Astrocyte (in vitro differentiated cells and primary cell): ENCODE data around the gene FXR2. TPM values are rescaled to one million over a fixed set of nuclear protein-coding genes. Genes with fewer than 3 reads are reported as not detected.
A peak's percentile ranks its signal among the peaks of the same experiment; 100 is the strongest.

Source experiments
- DNase-seq: peaks from one replicate; pipeline ENCODE4 v3.0.0-alpha.2; 2010; ENCODE audit warnings: low read depth
- FAIRE-seq: peaks from 2 replicates; lab custom pipeline; 2011; peaks lifted over from hg19 to GRCh38; lab: Jason Lieb, UNC
- H2AFZ ChIP-seq: 2 replicates; pipeline ENCODE4 v1.6.0; 2012; ENCODE audit warnings: low read depth, low read length, inconsistent platforms
- H3K27ac ChIP-seq: 2 replicates; pipeline ENCODE4 v1.5.1; 2011; ENCODE audit warnings: low read depth, low read length, inconsistent platforms
- H3K27me3 ChIP-seq: 2 replicates; pipeline ENCODE4 v1.6.0; 2011; ENCODE audit warnings: low read length, inconsistent platforms; ENCODE audit not compliant: insufficient read depth
- H3K36me3 ChIP-seq: 2 replicates; pipeline ENCODE4 v1.5.1; 2011; ENCODE audit warnings: low read length, inconsistent platforms; ENCODE audit not compliant: insufficient read depth
- H3K4me1 ChIP-seq: 2 replicates; pipeline ENCODE4 v1.5.1; 2011; ENCODE audit warnings: low read length, inconsistent platforms; ENCODE audit not compliant: insufficient read depth
- H3K4me2 ChIP-seq: 2 replicates; pipeline ENCODE4 v1.6.0; 2012; ENCODE audit warnings: low read length, inconsistent platforms
- H3K4me3 ChIP-seq: 2 replicates; pipeline ENCODE4 v1.5.1; 2011; ENCODE audit warnings: low read depth, mild to moderate bottlenecking, low read length, inconsistent platforms; ENCODE audit not compliant: insufficient read depth
- H3K79me2 ChIP-seq: 2 replicates; pipeline ENCODE4 v1.6.0; 2012; ENCODE audit warnings: mild to moderate bottlenecking, low read length, inconsistent platforms; ENCODE audit not compliant: insufficient read depth
- H3K9ac ChIP-seq: 2 replicates; pipeline ENCODE4 v1.6.0; 2012; ENCODE audit warnings: mild to moderate bottlenecking, low read length, inconsistent platforms
- H3K9me3 ChIP-seq: 2 replicates; pipeline ENCODE4 v1.5.1; 2012; ENCODE audit warnings: low read depth, mild to moderate bottlenecking, low read length, inconsistent platforms; ENCODE audit not compliant: insufficient read depth
- H4K20me1 ChIP-seq: 2 replicates; pipeline ENCODE4 v1.6.0; 2012; ENCODE audit warnings: low read length, inconsistent platforms; ENCODE audit not compliant: insufficient read depth
- H3K27ac Mint-ChIP-seq: one replicate; pipeline ENCODE4 v1.8.0; 2021; ENCODE audit warnings: mild to moderate bottlenecking, mixed read lengths; ENCODE audit not compliant: unreplicated experiment
- H3K27me3 Mint-ChIP-seq: one replicate; pipeline ENCODE4 v1.8.0; 2021; ENCODE audit warnings: low read depth, mixed read lengths; ENCODE audit not compliant: unreplicated experiment
- H3K36me3 Mint-ChIP-seq: one replicate; pipeline ENCODE4 v1.8.0; 2021; ENCODE audit warnings: low read depth, mixed read lengths; ENCODE audit not compliant: unreplicated experiment
- H3K4me1 Mint-ChIP-seq: one replicate; pipeline ENCODE4 v1.8.0; 2021; ENCODE audit warnings: low read depth, mixed read lengths; ENCODE audit not compliant: unreplicated experiment
- H3K4me3 Mint-ChIP-seq: one replicate; pipeline ENCODE4 v1.8.0; 2021; ENCODE audit warnings: mild to moderate bottlenecking, moderate library complexity, mixed read lengths; ENCODE audit not compliant: unreplicated experiment
- H3K9me3 Mint-ChIP-seq: one replicate; pipeline ENCODE4 v1.8.0; 2021; ENCODE audit warnings: mild to moderate bottlenecking, mixed read lengths; ENCODE audit not compliant: unreplicated experiment
- EZH2 ChIP-seq: IDR thresholded peaks from 2 replicates; pipeline ENCODE4 v1.6.1; 2012; ENCODE audit warnings: mild to moderate bottlenecking, low read length, inconsistent platforms; ENCODE audit not compliant: insufficient read depth
- total RNA-seq: library from RNA; stranded (reverse); gene quantifications from 2 replicates; pipeline ENCODE4 v1.2.1, GENCODE V29; 2021
- TF ChIP-seq, protein P1 (sequence below): IDR thresholded peaks from 2 replicates; pipeline ENCODE4 v1.5.1; 2011; ENCODE audit warnings: low read depth, mild to moderate bottlenecking, inconsistent platforms, low read length, moderate library complexity; ENCODE audit not compliant: insufficient read depth

The FXR2 gene
- total RNA-seq, 1 donor from 2014 or later = 60.2 TPM

DNA sequence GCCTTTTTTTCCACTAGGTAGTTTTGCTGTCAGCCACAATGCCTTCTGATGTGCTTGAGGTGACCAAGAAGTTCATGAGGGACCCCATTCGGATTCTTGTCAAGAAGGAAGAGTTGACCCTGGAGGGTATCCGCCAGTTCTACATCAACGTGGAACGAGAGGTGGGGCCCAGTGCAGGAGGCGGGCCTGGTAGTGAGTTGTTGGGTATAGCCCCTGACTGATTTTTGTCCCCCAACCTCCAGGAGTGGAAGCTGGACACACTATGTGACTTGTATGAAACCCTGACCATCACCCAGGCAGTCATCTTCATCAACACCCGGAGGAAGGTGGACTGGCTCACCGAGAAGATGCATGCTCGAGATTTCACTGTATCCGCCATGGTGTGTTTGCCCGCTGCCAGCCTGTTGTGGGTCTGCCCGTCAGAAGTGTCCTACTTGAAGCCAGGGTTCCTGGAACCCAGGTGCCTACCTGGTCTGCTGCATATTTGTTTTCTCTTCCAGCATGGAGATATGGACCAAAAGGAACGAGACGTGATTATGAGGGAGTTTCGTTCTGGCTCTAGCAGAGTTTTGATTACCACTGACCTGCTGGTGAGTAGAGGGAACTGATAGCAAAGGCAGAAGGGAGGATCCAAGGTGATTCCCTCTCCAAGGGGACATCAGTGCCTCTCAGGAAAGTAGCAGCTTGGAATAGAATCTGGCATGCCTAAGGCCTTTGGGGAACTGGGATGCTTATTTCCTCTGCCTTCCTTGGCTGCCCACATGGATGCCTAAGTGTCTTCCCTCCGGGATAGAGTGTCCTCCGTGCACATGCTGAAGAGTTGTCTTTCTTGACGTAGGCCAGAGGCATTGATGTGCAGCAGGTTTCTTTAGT, 37.1 kb downstream of the FXR2 start:
- DNase-seq = no peak
- Histone ChIP-seq H3K27ac (no peak overlapping the region), H3K4me2 (peak overlapping the region; percentile 6), H3K4me3 (no peak overlapping the region), H3K4me1 (peaks cover 40% of the 10 kb centered on the region), H3K9ac (peak overlapping the region; percentile 19), H3K27me3 (no peaks in the 10 kb centered on the region), H2AFZ (no peak overlapping the region), H3K9me3 (no peaks in the 10 kb centered on the region), H4K20me1 (peaks cover 79% of the 10 kb centered on the region), H3K36me3 (peaks cover 51% of the 10 kb centered on the region), H3K79me2 (peaks cover 76% of the 10 kb centered on the region)
- peak overlapping the region; percentile 83 for H3K27ac Mint-ChIP-seq
- peaks cover 56% of the 10 kb centered on the region for H3K4me1 Mint-ChIP-seq
- no peaks in the 10 kb centered on the region for H3K27me3 Mint-ChIP-seq
- peak overlapping the region; percentile 97 for H3K4me3 Mint-ChIP-seq
- TF ChIP-seq, protein P1, sequence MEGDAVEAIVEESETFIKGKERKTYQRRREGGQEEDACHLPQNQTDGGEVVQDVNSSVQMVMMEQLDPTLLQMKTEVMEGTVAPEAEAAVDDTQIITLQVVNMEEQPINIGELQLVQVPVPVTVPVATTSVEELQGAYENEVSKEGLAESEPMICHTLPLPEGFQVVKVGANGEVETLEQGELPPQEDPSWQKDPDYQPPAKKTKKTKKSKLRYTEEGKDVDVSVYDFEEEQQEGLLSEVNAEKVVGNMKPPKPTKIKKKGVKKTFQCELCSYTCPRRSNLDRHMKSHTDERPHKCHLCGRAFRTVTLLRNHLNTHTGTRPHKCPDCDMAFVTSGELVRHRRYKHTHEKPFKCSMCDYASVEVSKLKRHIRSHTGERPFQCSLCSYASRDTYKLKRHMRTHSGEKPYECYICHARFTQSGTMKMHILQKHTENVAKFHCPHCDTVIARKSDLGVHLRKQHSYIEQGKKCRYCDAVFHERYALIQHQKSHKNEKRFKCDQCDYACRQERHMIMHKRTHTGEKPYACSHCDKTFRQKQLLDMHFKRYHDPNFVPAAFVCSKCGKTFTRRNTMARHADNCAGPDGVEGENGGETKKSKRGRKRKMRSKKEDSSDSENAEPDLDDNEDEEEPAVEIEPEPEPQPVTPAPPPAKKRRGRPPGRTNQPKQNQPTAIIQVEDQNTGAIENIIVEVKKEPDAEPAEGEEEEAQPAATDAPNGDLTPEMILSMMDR = no peak
- TF ChIP-seq EZH2 = no peak
- peaks cover 48% of the 10 kb centered on the region for H3K36me3 Mint-ChIP-seq
- no peaks in the 10 kb centered on the region for H3K9me3 Mint-ChIP-seq
- no peak for FAIRE-seq

DNA sequence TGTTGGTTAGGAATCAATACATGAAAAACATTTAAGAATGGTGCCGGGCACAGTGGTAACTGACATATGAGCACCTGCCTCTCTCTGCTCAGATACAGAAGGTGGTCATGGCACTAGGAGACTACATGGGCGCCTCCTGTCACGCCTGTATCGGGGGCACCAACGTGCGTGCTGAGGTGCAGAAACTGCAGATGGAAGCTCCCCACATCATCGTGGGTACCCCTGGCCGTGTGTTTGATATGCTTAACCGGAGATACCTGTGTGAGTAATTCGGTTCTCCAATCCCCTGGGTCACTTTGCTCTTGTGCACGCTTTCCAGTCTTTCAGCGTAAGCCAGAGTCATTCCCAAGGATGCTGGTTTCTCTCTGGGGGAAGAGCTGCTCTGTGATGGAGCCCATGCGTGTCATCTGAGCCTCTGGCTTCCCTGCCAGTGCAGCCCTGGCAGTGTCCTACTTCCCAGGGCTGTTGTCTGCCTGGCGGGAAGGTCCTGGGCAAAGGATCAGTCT, 38.2 kb downstream of the FXR2 start:
- Mint-ChIP-seq H3K36me3 (peaks cover 47% of the 10 kb centered on the region), H3K27me3 (no peaks in the 10 kb centered on the region), H3K4me3 (peak overlapping the region; percentile 97), H3K27ac (peak overlapping the region; percentile 54), H3K9me3 (no peaks in the 10 kb centered on the region), H3K4me1 (peaks cover 53% of the 10 kb centered on the region)
- Histone ChIP-seq H3K27ac (no peak overlapping the region), H4K20me1 (peaks cover 79% of the 10 kb centered on the region), H3K4me3 (no peak overlapping the region), H3K4me1 (peaks cover 45% of the 10 kb centered on the region), H2AFZ (no peak overlapping the region), H3K36me3 (peaks cover 51% of the 10 kb centered on the region), H3K4me2 (peak overlapping the region; percentile 97), H3K9me3 (no peaks in the 10 kb centered on the region), H3K9ac (peak overlapping the region; percentile 16), H3K27me3 (no peaks in the 10 kb centered on the region), H3K79me2 (peaks cover 75% of the 10 kb centered on the region)
- FAIRE-seq = no peak
- no peak for TF ChIP-seq EZH2
- TF ChIP-seq, protein P1 = no peak
- DNase-seq = no peak

DNA sequence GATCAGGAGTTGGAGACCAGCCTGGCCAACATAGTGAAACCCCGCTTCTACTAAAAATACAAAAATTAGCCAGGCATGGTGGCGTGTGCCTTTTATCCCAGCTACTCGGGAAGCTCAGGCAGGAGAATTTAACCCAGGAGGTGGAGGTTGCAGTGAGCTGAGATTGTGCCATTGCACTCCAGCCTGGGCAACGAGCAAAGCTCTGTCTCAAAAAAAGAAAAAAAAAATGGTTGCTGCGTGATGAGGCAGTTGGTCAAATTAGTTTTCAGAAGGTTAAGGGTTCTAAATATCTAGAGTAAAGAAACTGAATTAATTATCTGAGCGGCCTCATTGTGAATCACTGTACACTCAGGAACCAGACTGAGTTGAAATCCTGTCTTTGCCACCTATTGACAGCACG, 38.7 kb downstream of the FXR2 start:
- peak overlapping the region; percentile 97 for H3K4me2 ChIP-seq
- Mint-ChIP-seq H3K4me1 (peaks cover 52% of the 10 kb centered on the region), H3K4me3 (peak overlapping the region; percentile 97), H3K36me3 (peaks cover 45% of the 10 kb centered on the region), H3K27me3 (no peaks in the 10 kb centered on the region), H3K27ac (peak overlapping the region; percentile 34), H3K9me3 (no peaks in the 10 kb centered on the region)
- peaks cover 77% of the 10 kb centered on the region for H4K20me1 ChIP-seq
- TF ChIP-seq EZH2 = no peak
- TF ChIP-seq, protein P1 = no peak
- H3K27me3 ChIP-seq = no peaks in the 10 kb centered on the region
- H3K4me1 ChIP-seq = peaks cover 45% of the 10 kb centered on the region
- peaks cover 80% of the 10 kb centered on the region for H3K79me2 ChIP-seq
- no peak overlapping the region for H2AFZ ChIP-seq
- H3K27ac ChIP-seq = no peak overlapping the region
- FAIRE-seq = no peak
- peak overlapping the region; percentile 100 for H3K9ac ChIP-seq
- H3K36me3 ChIP-seq = peaks cover 51% of the 10 kb centered on the region
- DNase-seq = no peak
- peak overlapping the region; percentile 88 for H3K4me3 ChIP-seq
- H3K9me3 ChIP-seq = no peaks in the 10 kb centered on the region
